22Rv1 (cell line): ENCODE measurements around the gene SELENBP1.

Source experiments
- CTCF ChIP-seq: fragments of 450-650 bp; IDR thresholded peaks from 2 replicates; pipeline ENCODE4 v1.5.1; 2017; ENCODE audit warnings: mild to moderate bottlenecking
- ZFX ChIP-seq: fragments of 450-650 bp; IDR thresholded peaks from 2 replicates; pipeline ENCODE4 v1.6.1; 2017; ENCODE audit warnings: antibody characterized with exemption, borderline replicate concordance

GRCh38 chr1:151334822-151335221, 37.7 kb downstream of the SELENBP1 start:
- no peak for TF ChIP-seq CTCF
- no peak for TF ChIP-seq ZFX
